ENCODE results near the gene PIGU.
"Not testable (repeated sequence)": the region's sequence is repeated elsewhere in the genome, so short reads cannot be mapped to it uniquely, and the experiment has no call there.

PIGU gene

GRCh38 chr20:34611976-34612375 lies 64.9 kb downstream of the PIGU start:
- not testable (repeated sequence) for H3K36me3 ChIP-seq (ENCODE audit: insufficient read depth, low read length); H3K9ac ChIP-seq (ENCODE audit: low read length); H3K9me3 ChIP-seq (ENCODE audit: low read length); H3K27ac ChIP-seq (ENCODE audit: low read depth, low read length); H3K4me3 ChIP-seq (ENCODE audit: low read depth in 1 of 2, low read length in 2 of 2); H3K27me3 ChIP-seq (ENCODE audit: control insufficient read depth in 1 of 2, insufficient read depth in 2 of 2, low read length in 2 of 2); H3K4me1 ChIP-seq (ENCODE audit: insufficient read depth, low read length)

DNA sequence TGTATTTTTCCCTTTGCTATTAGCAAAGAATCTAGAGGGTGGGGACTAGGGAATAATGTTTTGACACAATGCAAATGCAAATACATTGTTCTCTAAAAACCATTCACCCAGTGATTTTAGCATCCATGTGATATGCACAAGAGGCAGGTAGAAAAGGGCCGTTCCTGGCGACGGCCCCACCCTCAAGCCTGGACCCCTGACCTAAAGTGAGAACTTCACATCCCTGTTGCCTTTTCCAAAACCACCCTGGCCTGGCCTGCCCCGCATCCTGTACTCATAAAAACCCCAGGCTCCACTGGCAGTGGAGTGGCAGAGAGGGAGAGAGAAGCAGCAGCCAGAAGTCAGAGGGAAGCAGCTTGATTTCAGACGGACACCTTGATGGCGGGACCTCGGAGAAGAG lies 69.8 kb downstream of the PIGU start:
- Histone ChIP-seq H3K27ac (ENCODE audit: low read depth, low read length) (no peak overlapping the region), H3K9ac (ENCODE audit: low read length) (no peak overlapping the region), H3K36me3 (ENCODE audit: insufficient read depth, low read length) (no peaks in the 10 kb centered on the region), H3K27me3 (ENCODE audit: control insufficient read depth in 1 of 2, insufficient read depth in 2 of 2, low read length in 2 of 2) (no peaks in the 10 kb centered on the region), H3K4me1 (ENCODE audit: insufficient read depth, low read length) (peaks cover 10% of the 10 kb centered on the region), H3K4me3 (ENCODE audit: low read depth in 1 of 2, low read length in 2 of 2) (no peak overlapping the region), H3K9me3 (ENCODE audit: low read length) (no peaks in the 10 kb centered on the region)

DNA sequence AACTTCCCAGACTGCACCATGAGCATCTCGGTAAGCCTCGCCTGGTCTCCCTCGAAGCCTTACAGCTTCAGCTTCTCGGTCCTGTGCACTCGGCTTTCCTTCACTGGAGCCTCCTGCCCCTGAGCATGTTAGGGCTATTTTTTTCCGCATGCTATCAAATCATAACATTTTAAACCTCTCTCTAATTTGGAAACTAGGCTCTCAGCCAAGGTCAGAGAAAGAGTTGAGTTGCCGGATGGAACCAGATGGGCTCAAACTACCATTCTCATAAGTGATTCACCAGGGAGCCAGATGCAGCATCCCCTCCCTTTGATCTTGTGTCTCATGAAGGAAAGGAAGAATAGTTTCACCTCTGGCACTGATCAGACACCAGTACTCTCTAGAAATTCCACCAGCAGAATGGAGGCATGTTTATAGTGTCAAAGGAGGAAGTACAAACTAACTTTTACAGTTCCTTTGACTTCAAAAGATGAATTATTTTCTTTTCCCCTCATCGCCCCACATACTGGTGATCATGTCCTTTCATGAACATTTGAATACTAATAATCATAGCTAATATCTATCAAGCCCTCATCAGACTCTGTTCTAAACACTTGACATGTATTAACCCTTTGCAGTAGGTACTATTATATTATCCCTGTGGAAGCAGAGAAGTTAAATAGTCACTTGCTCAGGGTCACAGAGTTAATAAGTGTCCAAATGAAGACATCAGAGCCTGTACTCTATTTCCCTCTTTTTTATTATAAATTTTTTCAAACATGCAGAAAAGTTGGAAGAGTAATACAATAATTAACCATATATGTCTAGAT lies 71.7 kb downstream of the PIGU start:
- Histone ChIP-seq H3K36me3 (ENCODE audit: insufficient read depth, low read length) (no peaks in the 10 kb centered on the region), H3K9me3 (ENCODE audit: low read length) (no peaks in the 10 kb centered on the region), H3K4me3 (ENCODE audit: low read depth in 1 of 2, low read length in 2 of 2) (no peak overlapping the region), H3K27ac (ENCODE audit: low read depth, low read length) (no peak overlapping the region), H3K4me1 (ENCODE audit: insufficient read depth, low read length) (peaks cover 10% of the 10 kb centered on the region), H3K27me3 (ENCODE audit: control insufficient read depth in 1 of 2, insufficient read depth in 2 of 2, low read length in 2 of 2) (no peaks in the 10 kb centered on the region), H3K9ac (ENCODE audit: low read length) (no peak overlapping the region)

DNA sequence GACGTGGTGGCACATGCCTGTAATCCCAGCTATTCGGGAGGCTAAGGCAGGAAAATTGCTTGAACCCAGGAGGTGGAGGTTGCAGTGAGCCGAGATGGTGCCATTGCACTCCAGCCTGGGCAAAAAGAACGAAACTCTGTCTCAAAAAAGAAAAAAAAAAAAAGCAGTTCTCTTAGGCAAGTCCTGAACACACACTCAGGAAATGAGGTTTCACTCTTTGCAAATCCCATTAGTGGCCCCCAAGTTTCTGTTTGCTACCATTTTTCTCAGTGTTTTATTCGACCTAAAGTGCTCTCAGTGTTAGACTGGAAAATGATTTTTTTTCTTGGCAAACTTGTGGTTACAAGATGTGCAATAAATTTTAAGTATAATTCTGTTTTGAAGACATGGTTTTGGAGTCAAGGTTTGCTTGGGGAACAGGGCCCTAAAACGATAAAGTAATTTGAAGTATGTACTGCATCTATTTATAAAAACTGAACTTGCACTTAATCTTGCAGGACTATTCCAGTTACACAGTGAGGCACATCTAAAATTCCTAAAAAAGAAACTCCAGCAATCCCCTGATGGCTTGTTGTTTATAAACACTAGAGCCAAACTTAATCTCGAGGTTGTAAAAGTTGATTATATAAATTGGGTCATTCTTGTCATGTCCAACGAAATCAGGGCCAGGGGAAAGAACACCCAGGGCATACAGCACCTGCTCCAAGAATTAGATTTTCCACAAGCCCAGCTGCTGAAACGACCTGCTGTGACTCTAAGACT lies 75.8 kb downstream of the PIGU start:
- Histone ChIP-seq H3K27me3 (ENCODE audit: control insufficient read depth in 1 of 2, insufficient read depth in 2 of 2, low read length in 2 of 2) (no peaks in the 10 kb centered on the region), H3K9me3 (ENCODE audit: low read length) (no peaks in the 10 kb centered on the region), H3K4me3 (ENCODE audit: low read depth in 1 of 2, low read length in 2 of 2) (no peak overlapping the region), H3K36me3 (ENCODE audit: insufficient read depth, low read length) (no peaks in the 10 kb centered on the region), H3K27ac (ENCODE audit: low read depth, low read length) (no peak overlapping the region), H3K4me1 (ENCODE audit: insufficient read depth, low read length) (peaks cover 10% of the 10 kb centered on the region), H3K9ac (ENCODE audit: low read length) (no peak overlapping the region)

- Histone ChIP-seq H3K4me3 (ENCODE audit: low read depth in 1 of 2, low read length in 2 of 2) (no peak overlapping the region), H3K27me3 (ENCODE audit: control insufficient read depth in 1 of 2, insufficient read depth in 2 of 2, low read length in 2 of 2) (no peaks in the 10 kb centered on the region), H3K9ac (ENCODE audit: low read length) (no peak overlapping the region), H3K36me3 (ENCODE audit: insufficient read depth, low read length) (no peaks in the 10 kb centered on the region), H3K27ac (ENCODE audit: low read depth, low read length) (no peak overlapping the region), H3K4me1 (ENCODE audit: insufficient read depth, low read length) (no peaks in the 10 kb centered on the region), H3K9me3 (ENCODE audit: low read length) (no peaks in the 10 kb centered on the region)
These were observed 81.3 kb downstream of the PIGU start for GRCh38 chr20:34595377-34596184.

DNA sequence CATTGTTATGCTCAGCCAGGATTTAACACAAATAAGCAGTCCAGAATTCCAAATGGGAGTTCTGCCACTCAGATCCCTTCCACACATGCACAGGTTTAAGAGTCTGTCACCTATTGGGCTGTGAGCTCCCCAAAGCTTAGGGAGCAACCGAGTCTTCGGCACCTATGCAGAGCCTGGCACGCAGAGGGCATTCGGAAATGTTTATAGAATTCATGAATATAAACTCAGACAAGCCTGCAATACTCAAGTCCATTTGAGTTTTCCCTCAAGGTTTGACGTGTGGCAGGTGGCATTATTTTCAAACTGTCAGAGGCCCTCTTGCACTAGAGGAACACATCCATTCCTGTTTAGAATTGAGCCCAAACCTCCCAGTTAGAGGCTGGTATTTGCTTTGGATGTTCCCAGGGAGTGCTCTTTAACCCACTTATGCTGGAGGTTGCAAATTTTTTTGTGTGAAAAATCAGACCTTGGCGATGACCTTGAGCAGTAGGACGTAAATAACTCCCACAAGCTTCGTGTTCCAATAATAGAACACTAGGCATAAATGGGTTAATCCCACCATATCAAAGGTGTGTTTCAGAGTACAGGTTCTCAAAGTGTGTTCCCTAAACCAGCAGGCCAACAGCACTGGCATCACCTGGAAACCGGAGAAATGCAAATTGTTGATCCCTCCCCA lies 90.3 kb downstream of the PIGU start:
- H3K9ac ChIP-seq (ENCODE audit: low read length), result no peak overlapping the region
- H3K4me3 ChIP-seq (ENCODE audit: low read depth in 1 of 2, low read length in 2 of 2), result no peak overlapping the region
- H3K4me1 ChIP-seq (ENCODE audit: insufficient read depth, low read length), result peaks cover 3% of the 10 kb centered on the region
- no peak overlapping the region for H3K27ac ChIP-seq (ENCODE audit: low read depth, low read length)
- no peaks in the 10 kb centered on the region for H3K36me3 ChIP-seq (ENCODE audit: insufficient read depth, low read length)
- H3K27me3 ChIP-seq (ENCODE audit: control insufficient read depth in 1 of 2, insufficient read depth in 2 of 2, low read length in 2 of 2), result no peaks in the 10 kb centered on the region
- H3K9me3 ChIP-seq (ENCODE audit: low read length), result no peaks in the 10 kb centered on the region

DNA sequence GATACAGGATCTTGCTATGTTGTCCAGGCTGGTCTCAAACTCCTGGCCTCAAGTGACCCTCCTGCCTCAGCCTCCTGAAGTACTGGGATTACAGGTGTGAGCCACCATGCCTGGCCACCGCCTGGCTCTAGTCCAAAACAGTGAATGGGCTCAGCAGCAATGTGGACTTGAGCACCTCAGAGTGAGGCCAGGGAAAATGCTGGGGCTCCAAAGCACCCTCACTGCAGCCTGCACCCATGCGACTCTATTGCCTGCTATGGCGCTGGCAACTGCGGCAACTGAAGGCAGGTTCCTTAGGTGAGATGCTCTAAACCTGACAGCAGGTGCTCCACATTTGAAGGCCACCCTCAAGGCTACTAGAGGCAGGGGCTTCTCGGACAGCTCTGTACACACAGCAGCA lies 91.9 kb downstream of the PIGU start:
- Histone ChIP-seq H3K27me3 (ENCODE audit: control insufficient read depth in 1 of 2, insufficient read depth in 2 of 2, low read length in 2 of 2) (no peaks in the 10 kb centered on the region), H3K36me3 (ENCODE audit: insufficient read depth, low read length) (peaks cover 12% of the 10 kb centered on the region), H3K4me1 (ENCODE audit: insufficient read depth, low read length) (peaks cover 11% of the 10 kb centered on the region), H3K9me3 (ENCODE audit: low read length) (no peaks in the 10 kb centered on the region), H3K27ac (ENCODE audit: low read depth, low read length) (no peak overlapping the region), H3K4me3 (ENCODE audit: low read depth in 1 of 2, low read length in 2 of 2) (no peak overlapping the region), H3K9ac (ENCODE audit: low read length) (no peak overlapping the region)

- no peaks in the 10 kb centered on the region for H3K27me3 ChIP-seq (ENCODE audit: control insufficient read depth in 1 of 2, insufficient read depth in 2 of 2, low read length in 2 of 2)
- no peaks in the 10 kb centered on the region for H3K9me3 ChIP-seq (ENCODE audit: low read length)
- no peak overlapping the region for H3K9ac ChIP-seq (ENCODE audit: low read length)
- peaks cover 12% of the 10 kb centered on the region for H3K36me3 ChIP-seq (ENCODE audit: insufficient read depth, low read length)
- no peak overlapping the region for H3K27ac ChIP-seq (ENCODE audit: low read depth, low read length)
- no peak overlapping the region for H3K4me3 ChIP-seq (ENCODE audit: low read depth in 1 of 2, low read length in 2 of 2)
- peaks cover 11% of the 10 kb centered on the region for H3K4me1 ChIP-seq (ENCODE audit: insufficient read depth, low read length)
These were observed 93.3 kb downstream of the PIGU start for GRCh38 chr20:34583544-34583943.

DNA sequence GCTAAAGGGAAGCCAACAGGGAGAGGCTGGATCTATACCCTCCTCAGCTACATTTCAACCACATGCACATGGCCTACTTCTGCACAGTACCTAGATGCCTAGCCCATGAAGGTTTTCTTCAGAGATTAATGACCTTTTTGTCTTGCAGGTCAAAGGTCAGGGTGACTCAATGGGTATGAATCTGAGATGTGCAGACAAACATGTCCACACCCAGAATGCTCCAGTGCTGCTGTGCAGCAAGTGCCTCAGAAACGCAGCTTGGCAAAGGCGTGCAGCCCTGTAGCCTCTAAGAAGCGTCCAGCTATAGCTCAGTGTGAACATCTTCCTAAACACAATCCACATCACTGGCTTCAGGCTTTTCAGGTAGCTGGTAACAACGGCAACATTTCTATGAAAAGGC lies 94.0 kb downstream of the PIGU start:
- H3K4me3 ChIP-seq (ENCODE audit: low read depth in 1 of 2, low read length in 2 of 2), result no peak overlapping the region
- no peak overlapping the region for H3K27ac ChIP-seq (ENCODE audit: low read depth, low read length)
- H3K9ac ChIP-seq (ENCODE audit: low read length), result no peak overlapping the region
- H3K36me3 ChIP-seq (ENCODE audit: insufficient read depth, low read length), result peaks cover 12% of the 10 kb centered on the region
- H3K27me3 ChIP-seq (ENCODE audit: control insufficient read depth in 1 of 2, insufficient read depth in 2 of 2, low read length in 2 of 2), result no peaks in the 10 kb centered on the region
- H3K4me1 ChIP-seq (ENCODE audit: insufficient read depth, low read length), result peaks cover 11% of the 10 kb centered on the region
- no peaks in the 10 kb centered on the region for H3K9me3 ChIP-seq (ENCODE audit: low read length)

DNA sequence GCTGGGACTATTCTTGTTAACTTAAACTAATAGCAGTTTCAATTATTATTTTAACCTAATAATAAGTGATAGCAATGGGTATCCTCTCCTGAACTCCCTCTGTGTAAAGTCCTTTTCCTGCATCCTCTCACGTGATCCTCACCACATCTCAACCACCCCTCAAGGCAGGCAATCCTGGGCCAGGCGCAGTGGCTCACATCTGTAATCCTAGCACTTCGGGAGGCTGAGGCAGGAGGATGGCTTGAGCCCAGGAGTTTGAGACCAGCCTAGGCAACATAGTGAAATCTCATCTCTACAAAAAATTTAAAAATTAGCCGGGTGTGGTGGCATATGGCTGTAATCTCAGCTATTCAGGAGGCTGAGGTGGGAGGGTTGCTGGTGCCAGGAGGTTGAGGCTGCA lies 94.7 kb downstream of the PIGU start:
- Histone ChIP-seq H3K36me3 (ENCODE audit: insufficient read depth, low read length) (peaks cover 12% of the 10 kb centered on the region), H3K27ac (ENCODE audit: low read depth, low read length) (no peak overlapping the region), H3K27me3 (ENCODE audit: control insufficient read depth in 1 of 2, insufficient read depth in 2 of 2, low read length in 2 of 2) (no peaks in the 10 kb centered on the region), H3K4me1 (ENCODE audit: insufficient read depth, low read length) (peaks cover 11% of the 10 kb centered on the region), H3K9ac (ENCODE audit: low read length) (no peak overlapping the region), H3K4me3 (ENCODE audit: low read depth in 1 of 2, low read length in 2 of 2) (no peak overlapping the region), H3K9me3 (ENCODE audit: low read length) (no peaks in the 10 kb centered on the region)

Measured in muscle layer of colon (tissue), 2 donors.